ENCODE results near the gene TFPT. TPM values are rescaled to one million over a fixed set of nuclear protein-coding genes. Genes with fewer than 3 reads are reported as not detected.

TFPT gene
- total RNA-seq, 4 donors from 2014 or later: 9.8 to 25.8 (median 14.0) TPM

- Histone ChIP-seq H3K4me3 (no peak overlapping the region), H3K4me1 (no peaks in the 10 kb centered on the region), H3K9me3 (no peaks in the 10 kb centered on the region), H3K36me3 (no peaks in the 10 kb centered on the region), H3K27me3 (peaks cover under 1% of the 10 kb centered on the region), H3K27ac (no peak overlapping the region)
- TF ChIP-seq POLR2AphosphoS5 (IDR thresholded peaks at IDR 0.05): no peak
- TF ChIP-seq POLR2A (IDR thresholded peaks at IDR 0.05): no peak
- TF ChIP-seq CTCF (IDR thresholded peaks at IDR 0.05): no peak
- TF ChIP-seq EP300 (IDR thresholded peaks at IDR 0.05; ENCODE audit: low read depth): no peak
- 75 to 90% methylated on average over 2 to 3 of the region's 3 CpGs for WGBS, 2 donors (ENCODE audit: low coverage in 1 of 2)
- in situ Hi-C loops (cut with MboI; ENCODE audit: low pct_ligation_motif_present in 1 of 4, low pct_unique_long_range_greater_than_20kb in 1 of 4, low sequenced_read_pairs in 3 of 4) (no loop called here), intact Hi-C loops (cut with DNase I; ENCODE audit: low total_unique reads) (no loop called here)
- no peak for DNase-seq
Measured at GRCh38 chr19:54084410-54084809, 31.0 kb downstream of the TFPT start.

GRCh38 chr19:54081032-54081431 lies 34.4 kb downstream of the TFPT start, which contains the start of gene TARM1:
TARM1 (minus strand) TSS chr19:54081365; CDS start chr19:54081340, 25 bp downstream.
- intact Hi-C loops (cut with DNase I; ENCODE audit: low total_unique reads): no loop called here
- no peaks in the 10 kb centered on the region for H3K27me3 ChIP-seq
- in situ Hi-C loops (cut with MboI; ENCODE audit: low pct_ligation_motif_present in 1 of 4, low pct_unique_long_range_greater_than_20kb in 1 of 4, low sequenced_read_pairs in 3 of 4): no loop called here
- TF ChIP-seq EP300 (IDR thresholded peaks at IDR 0.05; ENCODE audit: low read depth): no peak
- TF ChIP-seq POLR2A (IDR thresholded peaks at IDR 0.05): no peak
- TF ChIP-seq POLR2AphosphoS5 (IDR thresholded peaks at IDR 0.05): no peak
- no peak for TF ChIP-seq CTCF (IDR thresholded peaks at IDR 0.05)
- DNase-seq: no peak
- 79 to 84% methylated on average over 2 to 7 of the region's 7 CpGs for WGBS, 2 donors (ENCODE audit: low coverage in 1 of 2)
- no peaks in the 10 kb centered on the region for H3K9me3 ChIP-seq
- H3K36me3 ChIP-seq: no peaks in the 10 kb centered on the region
- H3K4me1 ChIP-seq: no peaks in the 10 kb centered on the region
- H3K27ac ChIP-seq: no peak within 1 kb of the TSS
- no peak within 1 kb of the TSS for H3K4me3 ChIP-seq

DNA sequence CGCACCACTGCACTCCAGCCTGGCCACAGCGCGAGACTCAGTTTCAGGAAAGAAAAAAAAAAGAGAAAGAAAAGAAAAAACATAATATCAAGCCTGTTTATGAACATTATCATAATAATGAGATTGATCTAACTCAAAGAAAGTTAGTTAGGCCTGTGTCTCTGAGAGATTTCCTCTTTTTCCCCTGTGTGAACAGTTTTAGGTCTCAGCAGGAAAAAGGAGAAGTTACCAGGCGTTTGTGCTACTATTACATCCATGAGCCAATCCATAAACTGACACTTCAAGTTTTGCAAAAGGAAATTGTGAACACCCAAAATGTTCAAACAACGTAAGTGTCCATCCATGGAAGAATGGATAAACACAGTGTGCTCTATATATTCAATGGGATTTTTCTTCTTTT lies 38.1 kb downstream of the TFPT start:
- no peaks in the 10 kb centered on the region for H3K4me1 ChIP-seq
- no peaks in the 10 kb centered on the region for H3K36me3 ChIP-seq
- TF ChIP-seq POLR2A (IDR thresholded peaks at IDR 0.05) (no peak), POLR2AphosphoS5 (IDR thresholded peaks at IDR 0.05) (no peak), EP300 (IDR thresholded peaks at IDR 0.05; ENCODE audit: low read depth) (no peak), CTCF (IDR thresholded peaks at IDR 0.05) (no peak)
- DNase-seq: no peak
- H3K27ac ChIP-seq: no peak overlapping the region
- H3K27me3 ChIP-seq: no peaks in the 10 kb centered on the region
- H3K9me3 ChIP-seq: no peaks in the 10 kb centered on the region
- intact Hi-C loops (cut with DNase I; ENCODE audit: low total_unique reads): no loop called here
- no peak overlapping the region for H3K4me3 ChIP-seq
- in situ Hi-C loops (cut with MboI; ENCODE audit: low pct_ligation_motif_present in 1 of 4, low pct_unique_long_range_greater_than_20kb in 1 of 4, low sequenced_read_pairs in 3 of 4): no loop called here
- 46 to 72% methylated on average over 2 to 5 of the region's 5 CpGs for WGBS, 2 donors (ENCODE audit: low coverage in 1 of 2)

DNA sequence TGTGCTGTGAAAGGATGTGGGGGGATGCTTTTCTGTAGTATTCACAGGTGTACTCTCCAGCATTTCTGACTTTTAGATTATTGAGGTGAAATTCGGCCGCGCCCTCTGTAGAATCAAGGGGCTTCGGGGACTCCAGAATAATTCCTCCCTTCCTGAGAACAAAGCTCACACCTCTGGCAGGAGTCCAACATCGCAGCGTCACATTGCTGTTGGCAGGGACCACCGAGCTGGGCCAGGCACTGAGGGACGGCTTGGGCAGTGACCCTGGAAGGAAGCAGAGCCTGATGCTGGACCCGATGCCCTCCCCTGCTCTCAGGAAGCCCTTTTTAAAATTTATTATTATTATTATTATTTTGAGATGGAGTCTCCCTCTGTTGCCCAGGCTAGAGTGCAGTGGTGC lies 40.6 kb downstream of the TFPT start:
- Histone ChIP-seq H3K4me3 (no peak overlapping the region), H3K9me3 (no peaks in the 10 kb centered on the region), H3K27me3 (no peaks in the 10 kb centered on the region), H3K27ac (no peak overlapping the region), H3K4me1 (no peaks in the 10 kb centered on the region), H3K36me3 (no peaks in the 10 kb centered on the region)
- DNase-seq: no peak
- intact Hi-C loops (cut with DNase I; ENCODE audit: low total_unique reads): no loop called here
- TF ChIP-seq POLR2AphosphoS5 (IDR thresholded peaks at IDR 0.05): no peak
- TF ChIP-seq POLR2A (IDR thresholded peaks at IDR 0.05): no peak
- no peak for TF ChIP-seq CTCF (IDR thresholded peaks at IDR 0.05)
- TF ChIP-seq EP300 (IDR thresholded peaks at IDR 0.05; ENCODE audit: low read depth): no peak
- in situ Hi-C loops (cut with MboI; ENCODE audit: low pct_ligation_motif_present in 1 of 4, low pct_unique_long_range_greater_than_20kb in 1 of 4, low sequenced_read_pairs in 3 of 4): no loop called here
- 81 to 90% methylated on average over 2 to 9 of the region's 9 CpGs for WGBS, 2 donors (ENCODE audit: low coverage in 1 of 2)

All from transverse colon (tissue), 4 donors.